Peyer's patch (tissue), 4 donors: ENCODE data around the gene UGT1A7.

Experiments
- POLR2A ChIP-seq, 2 donors: fragments of 450-650 bp; IDR thresholded peaks; one replicate each; pipeline ENCODE4 v1.5.1; 2017; ENCODE audit warnings: antibody characterized with exemption in 2 of 2, mild to moderate bottlenecking in 2 of 2, moderate library complexity in 2 of 2
- TF ChIP-seq, protein P1 (sequence below), 6 experiments: fragments of 450-650 bp in 4 of 6; fragments of 200-600 bp in 2 of 6; sonication (generic) in 1 of 6; IDR thresholded peaks; one replicate each; pipeline ENCODE4 v1.5.1; 2017 to 2019; ENCODE audit warnings: antibody characterized with exemption in 6 of 6, mild to moderate bottlenecking in 3 of 6, moderate library complexity in 1 of 6

DNA sequence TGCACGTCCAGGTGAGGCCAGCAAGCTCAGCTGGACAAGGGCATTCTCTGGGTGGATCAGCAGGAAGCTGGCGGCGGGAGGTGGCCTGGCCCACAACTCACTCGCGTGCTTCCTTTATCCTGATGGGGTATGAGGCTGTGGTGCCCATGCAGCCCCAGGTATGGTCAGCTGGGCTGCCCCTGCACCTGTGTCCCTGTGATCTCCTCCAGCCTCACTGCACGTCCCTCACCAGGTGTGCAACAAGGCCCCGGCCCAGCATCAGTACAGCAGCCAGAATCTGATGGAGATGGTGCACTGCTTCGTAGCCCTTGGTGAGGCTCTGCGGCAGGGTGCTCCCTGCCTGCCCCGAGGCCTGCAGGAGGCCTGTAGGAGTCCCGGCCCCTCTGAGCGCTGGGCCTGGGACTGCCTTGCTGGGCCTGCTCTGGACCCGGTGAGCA is 114.1 kb downstream of the UGT1A7 start:
- TF ChIP-seq, protein P1, sequence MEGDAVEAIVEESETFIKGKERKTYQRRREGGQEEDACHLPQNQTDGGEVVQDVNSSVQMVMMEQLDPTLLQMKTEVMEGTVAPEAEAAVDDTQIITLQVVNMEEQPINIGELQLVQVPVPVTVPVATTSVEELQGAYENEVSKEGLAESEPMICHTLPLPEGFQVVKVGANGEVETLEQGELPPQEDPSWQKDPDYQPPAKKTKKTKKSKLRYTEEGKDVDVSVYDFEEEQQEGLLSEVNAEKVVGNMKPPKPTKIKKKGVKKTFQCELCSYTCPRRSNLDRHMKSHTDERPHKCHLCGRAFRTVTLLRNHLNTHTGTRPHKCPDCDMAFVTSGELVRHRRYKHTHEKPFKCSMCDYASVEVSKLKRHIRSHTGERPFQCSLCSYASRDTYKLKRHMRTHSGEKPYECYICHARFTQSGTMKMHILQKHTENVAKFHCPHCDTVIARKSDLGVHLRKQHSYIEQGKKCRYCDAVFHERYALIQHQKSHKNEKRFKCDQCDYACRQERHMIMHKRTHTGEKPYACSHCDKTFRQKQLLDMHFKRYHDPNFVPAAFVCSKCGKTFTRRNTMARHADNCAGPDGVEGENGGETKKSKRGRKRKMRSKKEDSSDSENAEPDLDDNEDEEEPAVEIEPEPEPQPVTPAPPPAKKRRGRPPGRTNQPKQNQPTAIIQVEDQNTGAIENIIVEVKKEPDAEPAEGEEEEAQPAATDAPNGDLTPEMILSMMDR (IDR thresholded peaks at IDR 0.05) = no peak
- TF ChIP-seq POLR2A (IDR thresholded peaks at IDR 0.05) = no peak
